ENCODE results near the gene NKIRAS1. TPM values are rescaled to one million over a fixed set of nuclear protein-coding genes. Genes with fewer than 3 reads are reported as not detected.

The NKIRAS1 gene
- total and polyA plus RNA-seq, 2 of the 8 experiments (the other 6 are each of a cell fraction or from before 2014, with no cell fraction given) = 3.4 to 7.0 TPM

GRCh38 chr3:23864931-23865330 lies 51.9 kb downstream of the NKIRAS1 start:
- Histone ChIP-seq H2AK5ac (ENCODE audit: low read depth, low read length) (no peak overlapping the region), H3K4me3 (ENCODE audit: extremely low read depth in 1 of 4, insufficient read depth in 2 of 4, low read depth in 3 of 4, low read length in 4 of 4) (no peak overlapping the region), H2AFZ (ENCODE audit: low read length) (no peak overlapping the region), H3K9me3 (ENCODE audit: insufficient read depth in 2 of 2, low read depth in 1 of 2, low read length in 1 of 2) (no peaks in the 10 kb centered on the region), H3K23me2 (ENCODE audit: low read depth, low read length) (no peaks in the 10 kb centered on the region; the same call in 1 of the 2 replicates), H3K4me2 (ENCODE audit: insufficient read depth in 1 of 2, low read depth in 2 of 2, low read length in 2 of 2) (no peak overlapping the region; a peak in 1 of 4 replicates), H3K27ac (ENCODE audit: low read depth, low read length) (no peak overlapping the region), H3K14ac (ENCODE audit: insufficient read length) (no peak overlapping the region), H3K79me2 (ENCODE audit: control insufficient read depth in 1 of 2, insufficient read depth in 2 of 2, low read length in 2 of 2) (peaks cover 0 to 90% of the 10 kb centered on the region in 2 experiments; a peak in 2 of 4 replicates), H3K9ac (replicated peaks in 1 of 4; ENCODE audit: extremely low read depth in 1 of 4, low read depth in 3 of 4, low read length in 3 of 4) (no peak overlapping the region; a peak in 1 of 7 replicates), H3K36me3 (ENCODE audit: control insufficient read depth in 2 of 4, insufficient read depth in 4 of 4, low read length in 3 of 4) (peaks cover 0 to 3% (median 0%) of the 10 kb centered on the region in 4 experiments; a peak in 1 of 8 replicates), H2BK12ac (ENCODE audit: low read depth, low read length) (no peak overlapping the region), H4K20me1 (replicated peaks in 1 of 2; ENCODE audit: control insufficient read depth in 1 of 2, insufficient read depth in 2 of 2, low read length in 2 of 2) (peaks cover 14 to 17% of the 10 kb centered on the region in 2 experiments), H4K91ac (replicated peaks; ENCODE audit: insufficient read length, low read length) (no peak overlapping the region), H4K8ac (ENCODE audit: extremely low read depth, insufficient read depth, low read length) (no peak overlapping the region), H4K5ac (ENCODE audit: insufficient read length, low read depth, low read length) (no peak overlapping the region), H3K4ac (replicated peaks; ENCODE audit: insufficient read length, low read depth, low read length) (no peak overlapping the region), H3K18ac (ENCODE audit: extremely low read depth, low read length) (no peak overlapping the region), H2BK5ac (ENCODE audit: low read depth, low read length) (no peak overlapping the region; the same call in 1 of the 2 replicates), H3K27me3 (replicated peaks in 1 of 4; ENCODE audit: control insufficient read depth in 3 of 4, extremely low read depth in 1 of 4, insufficient read depth in 3 of 4, low read length in 3 of 4) (no peaks in the 10 kb centered on the region), H2BK20ac (ENCODE audit: low read length) (no peak overlapping the region), H3K79me1 (ENCODE audit: low read depth, low read length) (no peaks in the 10 kb centered on the region), H2BK120ac (replicated peaks; ENCODE audit: low read depth, low read length) (no peak overlapping the region), H3K4me1 (replicated peaks in 1 of 4; ENCODE audit: control insufficient read depth in 3 of 4, insufficient read depth in 4 of 4, low read length in 3 of 4) (peaks cover 5 to 16% (median 11%) of the 10 kb centered on the region in 4 experiments), H2BK15ac (ENCODE audit: low read length) (no peak overlapping the region), H3K56ac (replicated peaks; ENCODE audit: insufficient read length, low read depth, low read length) (no peak overlapping the region), H3K23ac (ENCODE audit: insufficient read length) (no peak overlapping the region)
- DNase-seq (ENCODE audit: low read depth in 1 of 2, low spot score in 2 of 2) = no peak
- WGBS, 2 experiments (ENCODE audit: extremely low coverage in 1 of 2, insufficient coverage in 1 of 2, insufficient read length in 1 of 2, insufficient replicate concordance in 2 of 2, low coverage in 1 of 2, low lambda C conversion rate in 2 of 2, missing lambda C conversion rate in 1 of 2) = 86% methylated on average over 1 of the region's 1 CpG; no CpG with 5 or more reads in 1 of the 2 experiments
- POLR2A ChIA-PET (ENCODE audit: partially characterized antibody) = interaction anchor here (0.7 to 4.1 kb wide), 5 partner anchors 52 to 89 kb away, joined by 3 to 13 read pairs (median 3); partner anchors contain the start of genes NKIRAS1 and RPL15
- no peak for TF ChIP-seq FOSL1 (IDR thresholded peaks at IDR 0.05; ENCODE audit: insufficient read depth, low read depth, low read length)
- FAIRE-seq = no peak
- CTCF ChIA-PET (ENCODE audit: partially characterized antibody) = interaction anchor here (0.6 to 2.6 kb wide), 7 partner anchors 16 to 464 kb away, joined by 3 to 13 read pairs (median 3); no protein-coding TSS in a partner anchor

Measured in H1 (cell line).